Liver (tissue), 9 donors: ENCODE measurements around the gene OR9A4. TPM values are rescaled to one million over a fixed set of nuclear protein-coding genes. Genes with fewer than 3 reads are reported as not detected.

Source experiments
- DNase-seq: peaks from one replicate; pipeline ENCODE4 v3.0.0-alpha.2; 2017; ENCODE audit warnings: low spot score
- H3K27ac ChIP-seq, 2 donors: one replicate each; pipeline ENCODE4 v1.7.0; 2013; ENCODE audit warnings: inconsistent platforms in 2 of 2, low read length in 2 of 2, control low read depth in 1 of 2, low read depth in 1 of 2, mild to moderate bottlenecking in 1 of 2
- H3K27me3 ChIP-seq, 4 donors: one replicate each; pipeline versions ENCODE4 v1.6.1 to v1.7.0; 2013; ENCODE audit warnings: low read length in 3 of 4, inconsistent platforms in 1 of 4, mild to moderate bottlenecking in 1 of 4, moderate library complexity in 1 of 4; ENCODE audit not compliant: control insufficient read depth in 4 of 4, insufficient read depth in 4 of 4
- H3K36me3 ChIP-seq, 4 donors: one replicate each; pipeline versions ENCODE4 v1.6.1 to v1.7.0; 2013; ENCODE audit warnings: low read length in 3 of 4, mild to moderate bottlenecking in 3 of 4, low read depth in 1 of 4, moderate library complexity in 1 of 4; ENCODE audit not compliant: control insufficient read depth in 4 of 4, insufficient read depth in 3 of 4
- H3K4me1 ChIP-seq, 4 donors: one replicate each; pipeline versions ENCODE4 v1.6.1 to v1.7.0; 2013; ENCODE audit warnings: low read length in 3 of 4, mild to moderate bottlenecking in 3 of 4, moderate library complexity in 1 of 4; ENCODE audit not compliant: control insufficient read depth in 4 of 4, insufficient read depth in 4 of 4
- H3K4me3 ChIP-seq, 3 donors: one replicate each; pipeline versions ENCODE4 v1.6.1 to v1.7.0; 2013; ENCODE audit warnings: low read length in 3 of 3, control low read depth in 1 of 3, low read depth in 1 of 3, mild to moderate bottlenecking in 1 of 3
- H3K9ac ChIP-seq, 2 donors: one replicate each; pipeline ENCODE4 v1.7.0; 2013; ENCODE audit warnings: low read length in 2 of 2, mild to moderate bottlenecking in 2 of 2, moderate library complexity in 2 of 2, control low read depth in 1 of 2, low read depth in 1 of 2
- H3K9me3 ChIP-seq, 4 donors: one replicate each; pipeline versions ENCODE4 v1.6.1 to v1.7.0; 2013; ENCODE audit warnings: low read length in 3 of 4; ENCODE audit not compliant: control insufficient read depth in 4 of 4
- ATF3 ChIP-seq: IDR thresholded peaks from 2 replicates; pipeline ENCODE4 v1.6.1; 2016; ENCODE audit warnings: antibody characterized with exemption
- CTCF ChIP-seq: fragments of 150-350 bp; IDR thresholded peaks from 2 replicates; pipeline ENCODE4 v1.5.1; 2017; ENCODE audit warnings: improper control_type of control experiment, low read depth, low read length; ENCODE audit not compliant: missing input control
- EGR1 ChIP-seq, 2 donors: IDR thresholded peaks; 2 replicates each; pipeline ENCODE4 v1.6.1; 2016 to 2018; ENCODE audit warnings: antibody characterized with exemption in 2 of 2, low read depth in 2 of 2
- FOXA1 ChIP-seq: IDR thresholded peaks from 2 replicates; pipeline ENCODE4 v1.6.1; 2016; ENCODE audit warnings: antibody characterized with exemption
- FOXA2 ChIP-seq: IDR thresholded peaks from 2 replicates; pipeline ENCODE4 v1.6.1; 2016; ENCODE audit warnings: antibody characterized with exemption
- GABPA ChIP-seq, 2 donors: IDR thresholded peaks in 1 of 2; conservative IDR thresholded peaks in 1 of 2; 2 replicates each; pipeline ENCODE4 v1.6.1; 2016; ENCODE audit warnings: antibody characterized with exemption in 2 of 2, mild to moderate bottlenecking in 1 of 2, moderate library complexity in 1 of 2
- HNF4A ChIP-seq, 2 donors: conservative IDR thresholded peaks; 2 replicates each; pipeline ENCODE4 v1.6.1; 2016; ENCODE audit warnings: antibody characterized with exemption in 2 of 2, mild to moderate bottlenecking in 2 of 2
- HNF4G ChIP-seq: IDR thresholded peaks from 2 replicates; pipeline ENCODE4 v1.6.1; 2016; ENCODE audit warnings: antibody characterized with exemption
- JUND ChIP-seq, 2 donors: IDR thresholded peaks; 2 replicates each; pipeline ENCODE4 v1.6.1; 2016; ENCODE audit warnings: antibody characterized with exemption in 2 of 2
- MAX ChIP-seq: IDR thresholded peaks from 2 replicates; pipeline ENCODE4 v1.6.1; 2016; ENCODE audit warnings: antibody characterized with exemption
- NR2F2 ChIP-seq: IDR thresholded peaks from 2 replicates; pipeline ENCODE4 v1.6.1; 2016; ENCODE audit warnings: antibody characterized with exemption
- RAD21 ChIP-seq, 2 donors: IDR thresholded peaks; 2 replicates each; pipeline ENCODE4 v1.6.1; 2016; ENCODE audit warnings: antibody characterized with exemption in 2 of 2, mild to moderate bottlenecking in 2 of 2
- REST ChIP-seq: IDR thresholded peaks from 2 replicates; pipeline ENCODE4 v1.6.1; 2016; ENCODE audit warnings: antibody characterized with exemption, mild to moderate bottlenecking
- RXRA ChIP-seq, 2 donors: IDR thresholded peaks; 2 replicates each; pipeline ENCODE4 v1.6.1; 2017 to 2018; ENCODE audit warnings: antibody characterized with exemption in 2 of 2, mild to moderate bottlenecking in 1 of 2
- SP1 ChIP-seq: IDR thresholded peaks from 2 replicates; pipeline ENCODE4 v1.6.1; 2018; ENCODE audit warnings: antibody characterized with exemption, mild to moderate bottlenecking
- TAF1 ChIP-seq: conservative IDR thresholded peaks from 2 replicates; pipeline ENCODE4 v1.6.1; 2016; ENCODE audit warnings: antibody characterized with exemption, mild to moderate bottlenecking
- YY1 ChIP-seq: IDR thresholded peaks from 2 replicates; pipeline ENCODE4 v1.6.1; 2016; ENCODE audit warnings: antibody characterized with exemption, mild to moderate bottlenecking
- ZBTB33 ChIP-seq: IDR thresholded peaks from 2 replicates; pipeline ENCODE4 v1.6.1; 2016; ENCODE audit warnings: antibody characterized with exemption
- WGBS: extraction: QIAGEN DNeasy Blood & Tissue Kit; methylation state at CpG from one replicate; pipeline ENCODE4 v1.1.7; 2013; 5-methylcytosine and 5-hydroxymethylcytosine counted together
- polyA plus RNA-seq, 2 donors: library from polyadenylated mRNA; stranded (reverse) in 1 of 2; unstranded in 1 of 2; fragments of 200-250 nt in 1 of 2; fragments of >200 nt in 1 of 2; fragmentation: Nextera tagmentation in 1 of 2; extraction: Ambion mirVana in 1 of 2; gene quantifications; one replicate each; pipeline versions ENCODE4 v1.2.1 to v1.2.3, GENCODE V29; 2013 to 2015
- total RNA-seq, 2 donors: library from RNA; depleted of rRNA; stranded (reverse); fragments of >200 nt; gene quantifications; one replicate each; pipeline ENCODE4 v1.2.3, GENCODE V29; 2014
- donor health status: healthy.
- donor health status: healthy.
- donor health status: healthy.
- donor health status: healthy.
- donor health status: healthy.

The OR9A4 gene
- total and polyA plus RNA-seq, 4 donors: 0.09 to 0.25 TPM; not detected in 2

GRCh38 chr7:141911391-141911790 lies 4.8 kb upstream of the OR9A4 start:
- Histone ChIP-seq H3K27me3 (peaks cover 0 to 2% (median 0%) of the 10 kb centered on the region in 4 donors), H3K9me3 (no peaks in the 10 kb centered on the region), H3K9ac (no peak overlapping the region), H3K4me1 (no peaks in the 10 kb centered on the region), H3K36me3 (no peaks in the 10 kb centered on the region), H3K27ac (no peak overlapping the region), H3K4me3 (no peak overlapping the region)
- no peak for DNase-seq
- no peak for TF ChIP-seq JUND (IDR thresholded peaks at IDR 0.05)
- no peak for TF ChIP-seq TAF1
- no peak for TF ChIP-seq RXRA (IDR thresholded peaks at IDR 0.05)
- no peak for TF ChIP-seq NR2F2
- no peak for TF ChIP-seq MAX
- no peak for TF ChIP-seq ATF3
- no peak for TF ChIP-seq EGR1 (IDR thresholded peaks at IDR 0.05; ENCODE audit: low read depth in 2 of 2)
- TF ChIP-seq FOXA1: no peak
- no peak for TF ChIP-seq REST
- no peak for TF ChIP-seq RAD21 (IDR thresholded peaks at IDR 0.05)
- TF ChIP-seq ZBTB33: no peak
- TF ChIP-seq HNF4G: no peak
- no peak for TF ChIP-seq CTCF
- TF ChIP-seq FOXA2: no peak
- no peak for TF ChIP-seq SP1
- no peak for TF ChIP-seq GABPA (IDR thresholded peaks at IDR 0.05 in 1 of 2, conservative IDR thresholded peaks at IDR 0.05 in 1 of 2)
- TF ChIP-seq YY1: no peak
- no peak for TF ChIP-seq HNF4A (conservative IDR thresholded peaks at IDR 0.05)

GRCh38 chr7:141915565-141915964 lies 634 bp upstream of the OR9A4 start:
- Histone ChIP-seq H3K4me1 (no peaks in the 10 kb centered on the region), H3K4me3 (no peak overlapping the region), H3K9ac (no peak overlapping the region), H3K36me3 (no peaks in the 10 kb centered on the region), H3K27ac (no peak overlapping the region), H3K9me3 (no peaks in the 10 kb centered on the region), H3K27me3 (peaks cover 0 to 4% (median 0%) of the 10 kb centered on the region in 4 donors)
- DNase-seq: no peak
- 67% methylated on average over 2 of the region's 2 CpGs for WGBS
- TF ChIP-seq ATF3: no peak
- no peak for TF ChIP-seq SP1
- no peak for TF ChIP-seq TAF1
- no peak for TF ChIP-seq RXRA (IDR thresholded peaks at IDR 0.05)
- TF ChIP-seq MAX: no peak
- TF ChIP-seq REST: no peak
- TF ChIP-seq GABPA (IDR thresholded peaks at IDR 0.05 in 1 of 2, conservative IDR thresholded peaks at IDR 0.05 in 1 of 2): no peak
- TF ChIP-seq CTCF: no peak
- no peak for TF ChIP-seq FOXA1
